Measurements from ENCODE around the gene PCNX3. TPM values are rescaled to one million over a fixed set of nuclear protein-coding genes. Genes with fewer than 3 reads are reported as not detected.

PCNX3 gene
- total RNA-seq, 2 donors from 2014 or later: 21.8 to 56.7 TPM

DNA sequence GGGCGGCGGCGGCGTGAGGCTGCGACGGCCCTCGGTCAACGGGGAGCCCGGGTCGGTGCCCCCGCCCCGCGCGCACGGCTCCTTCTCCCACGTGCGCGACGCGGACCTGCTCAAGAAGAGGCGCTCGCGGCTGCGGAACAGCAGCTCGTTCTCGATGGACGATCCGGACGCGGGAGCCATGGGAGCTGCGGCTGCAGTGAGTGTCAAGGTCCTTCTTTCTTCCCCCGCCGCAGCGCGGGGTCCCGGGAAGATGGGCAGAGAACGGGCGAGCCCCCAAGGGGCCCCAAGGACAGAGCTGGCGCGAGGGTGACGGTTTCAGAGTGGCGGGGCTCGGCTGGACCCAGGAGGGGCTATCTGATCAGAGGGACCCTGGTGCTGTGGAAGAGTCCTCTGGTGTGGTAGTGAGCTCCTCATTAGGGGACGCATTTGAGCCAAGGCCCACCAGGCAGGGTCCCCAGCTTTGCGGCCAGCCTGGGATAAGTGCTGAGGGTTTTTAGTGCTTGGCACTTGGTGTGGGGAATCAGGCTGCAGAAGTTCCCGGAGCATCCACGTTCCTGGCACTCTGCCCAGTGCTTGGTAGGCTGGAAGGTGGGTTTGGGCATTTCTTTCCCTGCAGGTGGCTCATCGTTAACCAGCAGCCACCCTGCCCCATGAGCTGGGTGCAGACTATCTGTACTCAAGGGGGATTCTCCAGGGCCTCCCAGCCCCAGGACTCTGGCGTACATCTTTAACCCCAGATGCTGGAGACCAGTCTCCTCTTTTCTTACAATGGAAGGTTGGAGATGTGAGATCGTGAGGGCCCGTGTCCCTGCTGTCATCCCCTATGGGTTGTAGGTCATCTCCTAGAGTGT is 30.0 kb upstream of the PCNX3 start:
- no peaks in the 10 kb centered on the region for H3K27me3 ChIP-seq
- DNase-seq: no peak

GRCh38 chr11:65586247-65586630 is 29.3 kb upstream of the PCNX3 start:
- no peak overlapping the region for H3K27ac ChIP-seq
- no peak overlapping the region for H3K4me3 ChIP-seq
- intact Hi-C loops (cut with DNase I): no loop called here
- no peak for TF ChIP-seq POLR2A (IDR thresholded peaks at IDR 0.05)
- TF ChIP-seq, protein P1, sequence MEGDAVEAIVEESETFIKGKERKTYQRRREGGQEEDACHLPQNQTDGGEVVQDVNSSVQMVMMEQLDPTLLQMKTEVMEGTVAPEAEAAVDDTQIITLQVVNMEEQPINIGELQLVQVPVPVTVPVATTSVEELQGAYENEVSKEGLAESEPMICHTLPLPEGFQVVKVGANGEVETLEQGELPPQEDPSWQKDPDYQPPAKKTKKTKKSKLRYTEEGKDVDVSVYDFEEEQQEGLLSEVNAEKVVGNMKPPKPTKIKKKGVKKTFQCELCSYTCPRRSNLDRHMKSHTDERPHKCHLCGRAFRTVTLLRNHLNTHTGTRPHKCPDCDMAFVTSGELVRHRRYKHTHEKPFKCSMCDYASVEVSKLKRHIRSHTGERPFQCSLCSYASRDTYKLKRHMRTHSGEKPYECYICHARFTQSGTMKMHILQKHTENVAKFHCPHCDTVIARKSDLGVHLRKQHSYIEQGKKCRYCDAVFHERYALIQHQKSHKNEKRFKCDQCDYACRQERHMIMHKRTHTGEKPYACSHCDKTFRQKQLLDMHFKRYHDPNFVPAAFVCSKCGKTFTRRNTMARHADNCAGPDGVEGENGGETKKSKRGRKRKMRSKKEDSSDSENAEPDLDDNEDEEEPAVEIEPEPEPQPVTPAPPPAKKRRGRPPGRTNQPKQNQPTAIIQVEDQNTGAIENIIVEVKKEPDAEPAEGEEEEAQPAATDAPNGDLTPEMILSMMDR (IDR thresholded peaks at IDR 0.05): no peak
- DNase-seq (no peak), ATAC-seq (no peak)
- no peaks in the 10 kb centered on the region for H3K36me3 ChIP-seq (replicated peaks in 1 of 2; ENCODE audit: insufficient read depth in 1 of 2, low read depth in 2 of 2)
- WGBS, 2 donors: 77 to 82% methylated on average over 3 to 4 of the region's 4 CpGs
- no peaks in the 10 kb centered on the region for H3K9me3 ChIP-seq
- no peaks in the 10 kb centered on the region for H3K27me3 ChIP-seq
- H3K4me1 ChIP-seq: no peaks in the 10 kb centered on the region

More for the DNA sequence above, 30.0 kb upstream of the PCNX3 start:
- Histone ChIP-seq H3K4me3 (no peak overlapping the region), H3K4me1 (no peaks in the 10 kb centered on the region), H3K27ac (no peak overlapping the region), H3K9me3 (no peaks in the 10 kb centered on the region), H3K36me3 (replicated peaks in 1 of 2; ENCODE audit: insufficient read depth in 1 of 2, low read depth in 2 of 2) (peaks cover 0 to 1% of the 10 kb centered on the region in 2 donors)
- intact Hi-C loops (cut with DNase I): no loop called here
- no peak for TF ChIP-seq POLR2A (IDR thresholded peaks at IDR 0.05)
- TF ChIP-seq, protein P1 (IDR thresholded peaks at IDR 0.05): no peak
- no peak for ATAC-seq
- WGBS, 2 donors: 58 to 71% methylated on average over 23 to 35 of the region's 51 CpGs

GRCh38 chr11:65586676-65587075 is 28.9 kb upstream of the PCNX3 start:
- Histone ChIP-seq H3K27ac (no peak overlapping the region), H3K9me3 (no peaks in the 10 kb centered on the region), H3K4me1 (no peaks in the 10 kb centered on the region), H3K36me3 (replicated peaks in 1 of 2; ENCODE audit: insufficient read depth in 1 of 2, low read depth in 2 of 2) (no peaks in the 10 kb centered on the region), H3K4me3 (no peak overlapping the region), H3K27me3 (no peaks in the 10 kb centered on the region)
- 83% methylated on average over 2 of the region's 2 CpGs; no CpG with 5 or more reads in 1 of the 2 donors for WGBS, 2 donors
- ATAC-seq (no peak), DNase-seq (no peak)
- TF ChIP-seq, protein P1 (IDR thresholded peaks at IDR 0.05): no peak
- TF ChIP-seq POLR2A (IDR thresholded peaks at IDR 0.05): no peak
- intact Hi-C loops (cut with DNase I): no loop called here

GRCh38 chr11:65588199-65589054 is 27.1 kb upstream of the PCNX3 start:
- peak; percentile 72 to 80 (median 76) for DNase-seq

More at GRCh38 chr11:65588199-65589054, 27.1 kb upstream of the PCNX3 start:
- peak overlapping the region in 1 of 4 donors; percentile 58 for H3K27ac ChIP-seq
- no peaks in the 10 kb centered on the region for H3K9me3 ChIP-seq
- no peak overlapping the region for H3K4me3 ChIP-seq
- no peaks in the 10 kb centered on the region for H3K27me3 ChIP-seq
- ATAC-seq: peak; percentile 65
- peaks cover 14% of the 10 kb centered on the region for H3K4me1 ChIP-seq
- 42 to 50% methylated on average over 11 to 12 of the region's 13 CpGs for WGBS, 2 donors
- intact Hi-C loops (cut with DNase I): no loop called here
- TF ChIP-seq POLR2A (IDR thresholded peaks at IDR 0.05): no peak
- TF ChIP-seq, protein P1 (IDR thresholded peaks at IDR 0.05): peak; percentile 43 to 70 (median 63)
- no peaks in the 10 kb centered on the region for H3K36me3 ChIP-seq (replicated peaks in 1 of 2; ENCODE audit: insufficient read depth in 1 of 2, low read depth in 2 of 2)

All from body of pancreas (tissue), 4 donors.